ENCODE measurements around the gene HK2.

The HK2 gene

GRCh38 chr2:74930811-74931486 lies 97.0 kb downstream of the HK2 start:
- no peak for DNase-seq (ENCODE audit: low read depth, low spot score)

- DNase-seq (ENCODE audit: low read depth, low spot score): no peak
These were observed 98.0 kb downstream of the HK2 start for GRCh38 chr2:74931940-74932339.

GRCh38 chr2:74935975-74936391 lies 102.1 kb downstream of the HK2 start:
- DNase-seq (ENCODE audit: low read depth, low spot score): no peak

- DNase-seq (ENCODE audit: low read depth, low spot score): no peak
These were observed 103.4 kb downstream of the HK2 start for GRCh38 chr2:74937221-74937880.

GRCh38 chr2:74938264-74938663 lies 104.3 kb downstream of the HK2 start:
- DNase-seq (ENCODE audit: low read depth, low spot score): no peak

GRCh38 chr2:74939919-74940812 lies 106.2 kb downstream of the HK2 start:
- DNase-seq (ENCODE audit: low read depth, low spot score): no peak

GRCh38 chr2:74941284-74941683 lies 107.4 kb downstream of the HK2 start:
- DNase-seq (ENCODE audit: low read depth, low spot score): no peak

- DNase-seq (ENCODE audit: low read depth, low spot score): peak; percentile 25
These were observed 108.3 kb downstream of the HK2 start for GRCh38 chr2:74942263-74942662.

Data from ELF-1 (cell line).